Measurements from ENCODE around the gene PEDS1.

DNA sequence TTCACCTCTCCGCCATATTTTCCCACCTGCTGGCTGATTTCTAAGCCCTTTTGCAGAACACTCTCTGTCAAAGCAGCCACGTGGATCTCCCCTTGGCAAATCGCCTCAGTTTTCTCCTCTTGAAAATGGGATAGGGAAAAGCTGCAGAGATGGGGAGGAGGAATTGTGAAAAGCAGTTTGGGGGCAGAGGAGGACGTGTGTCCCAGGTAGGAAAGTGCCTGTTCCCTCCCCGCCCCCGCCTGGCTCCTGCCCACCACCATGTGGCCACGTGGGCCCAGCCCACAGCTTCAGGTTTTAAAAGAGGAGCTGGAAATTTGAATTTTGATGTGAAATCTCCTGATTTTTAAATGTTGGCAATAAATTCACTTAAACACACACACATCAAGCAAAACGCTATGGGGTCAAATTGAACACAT lies 33.5 kb upstream of the PEDS1 start:
- TF ChIP-seq POLR2A (IDR thresholded peaks at IDR 0.05; ENCODE audit: low read depth, low read length), result no peak
- TF ChIP-seq, protein P1, sequence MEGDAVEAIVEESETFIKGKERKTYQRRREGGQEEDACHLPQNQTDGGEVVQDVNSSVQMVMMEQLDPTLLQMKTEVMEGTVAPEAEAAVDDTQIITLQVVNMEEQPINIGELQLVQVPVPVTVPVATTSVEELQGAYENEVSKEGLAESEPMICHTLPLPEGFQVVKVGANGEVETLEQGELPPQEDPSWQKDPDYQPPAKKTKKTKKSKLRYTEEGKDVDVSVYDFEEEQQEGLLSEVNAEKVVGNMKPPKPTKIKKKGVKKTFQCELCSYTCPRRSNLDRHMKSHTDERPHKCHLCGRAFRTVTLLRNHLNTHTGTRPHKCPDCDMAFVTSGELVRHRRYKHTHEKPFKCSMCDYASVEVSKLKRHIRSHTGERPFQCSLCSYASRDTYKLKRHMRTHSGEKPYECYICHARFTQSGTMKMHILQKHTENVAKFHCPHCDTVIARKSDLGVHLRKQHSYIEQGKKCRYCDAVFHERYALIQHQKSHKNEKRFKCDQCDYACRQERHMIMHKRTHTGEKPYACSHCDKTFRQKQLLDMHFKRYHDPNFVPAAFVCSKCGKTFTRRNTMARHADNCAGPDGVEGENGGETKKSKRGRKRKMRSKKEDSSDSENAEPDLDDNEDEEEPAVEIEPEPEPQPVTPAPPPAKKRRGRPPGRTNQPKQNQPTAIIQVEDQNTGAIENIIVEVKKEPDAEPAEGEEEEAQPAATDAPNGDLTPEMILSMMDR (conservative IDR thresholded peaks at IDR 0.05; ENCODE audit: low read depth, low read length), result no peak
- TF ChIP-seq RAD21 (IDR thresholded peaks at IDR 0.05; ENCODE audit: low read length), result no peak
- no peak for TF ChIP-seq MAZ (IDR thresholded peaks at IDR 0.05; ENCODE audit: borderline replicate concordance, low read depth, low read length)
- TF ChIP-seq, protein P2, sequence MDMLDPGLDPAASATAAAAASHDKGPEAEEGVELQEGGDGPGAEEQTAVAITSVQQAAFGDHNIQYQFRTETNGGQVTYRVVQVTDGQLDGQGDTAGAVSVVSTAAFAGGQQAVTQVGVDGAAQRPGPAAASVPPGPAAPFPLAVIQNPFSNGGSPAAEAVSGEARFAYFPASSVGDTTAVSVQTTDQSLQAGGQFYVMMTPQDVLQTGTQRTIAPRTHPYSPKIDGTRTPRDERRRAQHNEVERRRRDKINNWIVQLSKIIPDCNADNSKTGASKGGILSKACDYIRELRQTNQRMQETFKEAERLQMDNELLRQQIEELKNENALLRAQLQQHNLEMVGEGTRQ (IDR thresholded peaks at IDR 0.05; ENCODE audit: low read depth, low read length), result no peak; the same call in 1 of the 2 replicates
- no peak for TF ChIP-seq CEBPB (IDR thresholded peaks at IDR 0.05; ENCODE audit: low read depth, low read length)
- no peak for TF ChIP-seq MAFK (IDR thresholded peaks at IDR 0.05; ENCODE audit: low read depth, low read length)
- TF ChIP-seq FOS (IDR thresholded peaks at IDR 0.05; ENCODE audit: low read depth, low read length), result no peak
- no peak for TF ChIP-seq CHD1 (IDR thresholded peaks at IDR 0.05; ENCODE audit: low read depth, low read length)
- TF ChIP-seq, protein P3, sequence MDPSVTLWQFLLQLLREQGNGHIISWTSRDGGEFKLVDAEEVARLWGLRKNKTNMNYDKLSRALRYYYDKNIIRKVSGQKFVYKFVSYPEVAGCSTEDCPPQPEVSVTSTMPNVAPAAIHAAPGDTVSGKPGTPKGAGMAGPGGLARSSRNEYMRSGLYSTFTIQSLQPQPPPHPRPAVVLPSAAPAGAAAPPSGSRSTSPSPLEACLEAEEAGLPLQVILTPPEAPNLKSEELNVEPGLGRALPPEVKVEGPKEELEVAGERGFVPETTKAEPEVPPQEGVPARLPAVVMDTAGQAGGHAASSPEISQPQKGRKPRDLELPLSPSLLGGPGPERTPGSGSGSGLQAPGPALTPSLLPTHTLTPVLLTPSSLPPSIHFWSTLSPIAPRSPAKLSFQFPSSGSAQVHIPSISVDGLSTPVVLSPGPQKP (IDR thresholded peaks at IDR 0.05; ENCODE audit: borderline replicate concordance, low read depth, low read length), result no peak

Measured in IMR-90 (cell line).